ENCODE measurements around the gene RHCE. TPM values are rescaled to one million over a fixed set of nuclear protein-coding genes. Genes with fewer than 3 reads are reported as not detected.

RHCE gene
- total and polyA plus RNA-seq, 2 experiments from 2014 or later: 0.15 to 0.17 TPM

DNA sequence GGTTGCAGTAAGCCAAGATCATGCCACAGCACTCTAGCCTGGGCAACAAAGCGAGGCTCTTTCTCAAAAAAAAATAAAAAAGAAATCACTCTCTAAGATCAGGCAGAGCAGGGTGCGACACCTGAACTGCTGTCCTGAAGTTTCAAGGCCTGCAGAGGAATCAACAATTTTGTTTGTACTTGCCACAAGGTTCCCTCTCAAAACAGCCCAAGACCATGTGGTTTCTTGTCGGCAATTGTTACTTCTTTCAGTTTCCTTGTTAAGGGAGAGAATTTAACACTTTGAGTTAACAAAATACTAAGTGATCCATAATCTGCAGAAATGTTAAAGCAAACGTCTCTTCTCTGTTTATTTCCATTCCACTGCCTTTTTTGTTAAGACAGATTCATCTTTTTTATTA, 46.6 kb upstream of the RHCE start:
- DNase-seq (ENCODE audit: low spot score) (no peak), ATAC-seq (no peak)
- Histone ChIP-seq H3K4me3 (no peak overlapping the region), H2AFZ (no peak overlapping the region), H3K27ac (ENCODE audit: low read depth) (no peak overlapping the region), H3K36me3 (ENCODE audit: insufficient read depth) (no peaks in the 10 kb centered on the region), H3K79me2 (replicated peaks; ENCODE audit: insufficient read depth) (no peaks in the 10 kb centered on the region; the same call in 1 of the 2 replicates), H4K20me1 (replicated peaks; ENCODE audit: insufficient read depth) (no peaks in the 10 kb centered on the region), H3K27me3 (ENCODE audit: insufficient read depth) (no peaks in the 10 kb centered on the region), H3K4me2 (no peak overlapping the region), H3K4me1 (ENCODE audit: insufficient read depth) (no peaks in the 10 kb centered on the region), H3K9me2 (ENCODE audit: insufficient read depth) (no peaks in the 10 kb centered on the region), H3F3A (replicated peaks; ENCODE audit: low read depth) (no peaks in the 10 kb centered on the region)
- Mint-ChIP-seq H3K27me3 (ENCODE audit: insufficient read depth, low read depth, poor library complexity) (no peaks in the 10 kb centered on the region), H3K4me3 (no peak overlapping the region), H3K9me3 (no peaks in the 10 kb centered on the region), H3K4me1 (no peaks in the 10 kb centered on the region), H3K27ac (no peak overlapping the region), H3K36me3 (ENCODE audit: low read depth) (peaks cover 3% of the 10 kb centered on the region; the same call in 1 of the 3 replicates)
- no peak for TF ChIP-seq EZH2 (IDR thresholded peaks at IDR 0.05; ENCODE audit: low read depth, unreplicated experiment)
- no peak for TF ChIP-seq ZNF114 (CRISPR knock-in tag; IDR thresholded peaks at IDR 0.05)

DNA sequence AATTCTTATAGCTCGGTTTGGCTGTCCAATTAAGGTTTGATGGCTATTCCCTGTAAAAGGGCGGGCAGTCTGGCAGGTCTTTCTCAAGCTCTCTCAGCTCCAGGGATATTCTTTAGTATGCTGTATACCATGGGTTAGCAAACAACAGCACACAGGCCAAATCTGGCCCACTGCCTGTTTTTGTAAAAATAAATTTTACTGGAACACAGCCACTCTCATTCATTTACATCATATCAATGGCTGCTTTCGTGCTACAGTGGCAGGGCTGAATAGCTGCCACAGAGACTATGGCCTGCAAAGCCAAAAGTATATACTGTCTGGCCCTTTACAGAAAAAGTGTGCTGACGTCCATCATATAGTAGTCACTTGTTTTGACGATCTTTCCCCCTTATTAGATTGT, 42.1 kb upstream of the RHCE start:
- no peaks in the 10 kb centered on the region for H3K4me1 ChIP-seq (ENCODE audit: insufficient read depth)
- H3K4me3 ChIP-seq: no peak overlapping the region
- TF ChIP-seq, protein P1, sequence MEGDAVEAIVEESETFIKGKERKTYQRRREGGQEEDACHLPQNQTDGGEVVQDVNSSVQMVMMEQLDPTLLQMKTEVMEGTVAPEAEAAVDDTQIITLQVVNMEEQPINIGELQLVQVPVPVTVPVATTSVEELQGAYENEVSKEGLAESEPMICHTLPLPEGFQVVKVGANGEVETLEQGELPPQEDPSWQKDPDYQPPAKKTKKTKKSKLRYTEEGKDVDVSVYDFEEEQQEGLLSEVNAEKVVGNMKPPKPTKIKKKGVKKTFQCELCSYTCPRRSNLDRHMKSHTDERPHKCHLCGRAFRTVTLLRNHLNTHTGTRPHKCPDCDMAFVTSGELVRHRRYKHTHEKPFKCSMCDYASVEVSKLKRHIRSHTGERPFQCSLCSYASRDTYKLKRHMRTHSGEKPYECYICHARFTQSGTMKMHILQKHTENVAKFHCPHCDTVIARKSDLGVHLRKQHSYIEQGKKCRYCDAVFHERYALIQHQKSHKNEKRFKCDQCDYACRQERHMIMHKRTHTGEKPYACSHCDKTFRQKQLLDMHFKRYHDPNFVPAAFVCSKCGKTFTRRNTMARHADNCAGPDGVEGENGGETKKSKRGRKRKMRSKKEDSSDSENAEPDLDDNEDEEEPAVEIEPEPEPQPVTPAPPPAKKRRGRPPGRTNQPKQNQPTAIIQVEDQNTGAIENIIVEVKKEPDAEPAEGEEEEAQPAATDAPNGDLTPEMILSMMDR (conservative IDR thresholded peaks at IDR 0.05; ENCODE audit: low read depth in 2 of 2): no peak
- H3K27me3 ChIP-seq (ENCODE audit: insufficient read depth): no peaks in the 10 kb centered on the region
- no peaks in the 10 kb centered on the region for H3K36me3 ChIP-seq (ENCODE audit: insufficient read depth)
- no peak overlapping the region for H2AFZ ChIP-seq
- H3K9me2 ChIP-seq (ENCODE audit: insufficient read depth): no peaks in the 10 kb centered on the region; the same call in 1 of the 2 replicates
- no peak overlapping the region for H3K4me3 Mint-ChIP-seq
- peaks cover 2% of the 10 kb centered on the region for H3K27me3 Mint-ChIP-seq (ENCODE audit: insufficient read depth, low read depth, poor library complexity)
- DNase-seq (ENCODE audit: low spot score) (no peak), ATAC-seq (no peak)
- H3K27ac Mint-ChIP-seq: no peak overlapping the region
- H3K36me3 Mint-ChIP-seq (ENCODE audit: low read depth): peaks cover 9% of the 10 kb centered on the region
- H3K79me2 ChIP-seq (replicated peaks; ENCODE audit: insufficient read depth): no peaks in the 10 kb centered on the region
- H3K4me2 ChIP-seq: no peak overlapping the region
- no peaks in the 10 kb centered on the region for H4K20me1 ChIP-seq (replicated peaks; ENCODE audit: insufficient read depth)
- H3K27ac ChIP-seq (ENCODE audit: low read depth): no peak overlapping the region
- no peaks in the 10 kb centered on the region for H3K4me1 Mint-ChIP-seq
- no peaks in the 10 kb centered on the region for H3K9me3 Mint-ChIP-seq
- H3F3A ChIP-seq (replicated peaks; ENCODE audit: low read depth): no peaks in the 10 kb centered on the region

DNA sequence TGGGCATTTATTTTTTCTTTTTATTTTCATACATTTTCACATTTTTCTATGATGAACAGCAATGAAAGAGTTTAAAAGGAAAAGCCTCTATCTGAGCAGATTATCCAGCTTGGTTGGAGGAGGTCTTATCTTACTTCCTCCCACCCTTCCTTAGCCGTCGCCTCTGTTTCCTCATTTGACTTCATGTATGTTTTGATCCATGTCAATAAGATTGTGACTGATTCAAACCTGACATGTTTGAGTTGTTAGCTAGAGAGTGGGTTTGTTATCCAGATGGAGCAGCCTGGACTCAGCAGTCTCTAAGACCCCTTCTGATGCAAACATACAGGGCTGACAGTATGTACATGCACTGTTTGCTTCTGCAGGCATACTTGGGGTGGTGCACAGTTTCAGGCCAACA, 41.2 kb upstream of the RHCE start:
- H3K4me3 Mint-ChIP-seq: no peak overlapping the region
- H3F3A ChIP-seq (replicated peaks; ENCODE audit: low read depth): no peaks in the 10 kb centered on the region
- no peak overlapping the region for H3K27ac Mint-ChIP-seq
- H4K20me1 ChIP-seq (replicated peaks; ENCODE audit: insufficient read depth): no peaks in the 10 kb centered on the region
- H3K4me3 ChIP-seq: no peak overlapping the region
- peaks cover 9% of the 10 kb centered on the region for H3K36me3 Mint-ChIP-seq (ENCODE audit: low read depth)
- no peaks in the 10 kb centered on the region; the same call in 1 of the 2 replicates for H3K9me2 ChIP-seq (ENCODE audit: insufficient read depth)
- peaks cover 2% of the 10 kb centered on the region for H3K27me3 Mint-ChIP-seq (ENCODE audit: insufficient read depth, low read depth, poor library complexity)
- H3K4me1 ChIP-seq (ENCODE audit: insufficient read depth): no peaks in the 10 kb centered on the region
- no peaks in the 10 kb centered on the region for H3K9me3 Mint-ChIP-seq
- no peak overlapping the region for H3K4me2 ChIP-seq
- ATAC-seq (no peak), DNase-seq (ENCODE audit: low spot score) (no peak)
- no peak overlapping the region for H3K27ac ChIP-seq (ENCODE audit: low read depth)
- no peaks in the 10 kb centered on the region for H3K79me2 ChIP-seq (replicated peaks; ENCODE audit: insufficient read depth)
- no peaks in the 10 kb centered on the region for H3K36me3 ChIP-seq (ENCODE audit: insufficient read depth)
- no peak overlapping the region for H2AFZ ChIP-seq
- H3K27me3 ChIP-seq (ENCODE audit: insufficient read depth): no peaks in the 10 kb centered on the region
- H3K4me1 Mint-ChIP-seq: no peaks in the 10 kb centered on the region
- TF ChIP-seq EZH2 (IDR thresholded peaks at IDR 0.05; ENCODE audit: low read depth, unreplicated experiment) (no peak), EZH2phosphoT487 (IDR thresholded peaks at IDR 0.05; ENCODE audit: unreplicated experiment) (no peak)
- TF ChIP-seq, protein P2, sequence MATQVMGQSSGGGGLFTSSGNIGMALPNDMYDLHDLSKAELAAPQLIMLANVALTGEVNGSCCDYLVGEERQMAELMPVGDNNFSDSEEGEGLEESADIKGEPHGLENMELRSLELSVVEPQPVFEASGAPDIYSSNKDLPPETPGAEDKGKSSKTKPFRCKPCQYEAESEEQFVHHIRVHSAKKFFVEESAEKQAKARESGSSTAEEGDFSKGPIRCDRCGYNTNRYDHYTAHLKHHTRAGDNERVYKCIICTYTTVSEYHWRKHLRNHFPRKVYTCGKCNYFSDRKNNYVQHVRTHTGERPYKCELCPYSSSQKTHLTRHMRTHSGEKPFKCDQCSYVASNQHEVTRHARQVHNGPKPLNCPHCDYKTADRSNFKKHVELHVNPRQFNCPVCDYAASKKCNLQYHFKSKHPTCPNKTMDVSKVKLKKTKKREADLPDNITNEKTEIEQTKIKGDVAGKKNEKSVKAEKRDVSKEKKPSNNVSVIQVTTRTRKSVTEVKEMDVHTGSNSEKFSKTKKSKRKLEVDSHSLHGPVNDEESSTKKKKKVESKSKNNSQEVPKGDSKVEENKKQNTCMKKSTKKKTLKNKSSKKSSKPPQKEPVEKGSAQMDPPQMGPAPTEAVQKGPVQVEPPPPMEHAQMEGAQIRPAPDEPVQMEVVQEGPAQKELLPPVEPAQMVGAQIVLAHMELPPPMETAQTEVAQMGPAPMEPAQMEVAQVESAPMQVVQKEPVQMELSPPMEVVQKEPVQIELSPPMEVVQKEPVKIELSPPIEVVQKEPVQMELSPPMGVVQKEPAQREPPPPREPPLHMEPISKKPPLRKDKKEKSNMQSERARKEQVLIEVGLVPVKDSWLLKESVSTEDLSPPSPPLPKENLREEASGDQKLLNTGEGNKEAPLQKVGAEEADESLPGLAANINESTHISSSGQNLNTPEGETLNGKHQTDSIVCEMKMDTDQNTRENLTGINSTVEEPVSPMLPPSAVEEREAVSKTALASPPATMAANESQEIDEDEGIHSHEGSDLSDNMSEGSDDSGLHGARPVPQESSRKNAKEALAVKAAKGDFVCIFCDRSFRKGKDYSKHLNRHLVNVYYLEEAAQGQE (IDR thresholded peaks at IDR 0.05; ENCODE audit: unreplicated experiment): no peak
- TF ChIP-seq, protein P1 (conservative IDR thresholded peaks at IDR 0.05; ENCODE audit: low read depth in 2 of 2): no peak
